ENCODE data around the gene FIZ1.

Gene FIZ1

GRCh38 chr19:55544776-55545439 is 54.4 kb downstream of the FIZ1 start:
- DNase-seq (ENCODE audit: low spot score) = no peak

- DNase-seq (ENCODE audit: low spot score) = no peak
Observed at GRCh38 chr19:55544014-55544413, 55.3 kb downstream of the FIZ1 start.

- no peak for DNase-seq (ENCODE audit: low spot score)
Observed at GRCh38 chr19:55543567-55543966, 55.8 kb downstream of the FIZ1 start.

- no peak for DNase-seq (ENCODE audit: low spot score)
Observed at GRCh38 chr19:55542292-55542855, 56.9 kb downstream of the FIZ1 start.

All from SK-N-DZ (cell line).